Measurements from ENCODE around the gene GOLPH3L.
"Not testable (repeated sequence)": the region's sequence is repeated elsewhere in the genome, so short reads cannot be mapped to it uniquely, and the experiment has no call there.

The GOLPH3L gene

GRCh38 chr1:150612014-150612345, 85.0 kb downstream of the GOLPH3L start:
- TF ChIP-seq CTCF (IDR thresholded peaks at IDR 0.05; ENCODE audit: low read depth, low read length): no peak
- H3K4me3 ChIP-seq (replicated peaks in 1 of 2; ENCODE audit: low read depth in 2 of 2, low read length in 2 of 2): no peak overlapping the region
- no peak for DNase-seq (ENCODE audit: low read depth in 2 of 2)

- H3K4me3 ChIP-seq (replicated peaks in 1 of 2; ENCODE audit: low read depth in 2 of 2, low read length in 2 of 2): no peak overlapping the region
- no peak for TF ChIP-seq CTCF (IDR thresholded peaks at IDR 0.05; ENCODE audit: low read depth, low read length)
- DNase-seq (ENCODE audit: low read depth in 2 of 2): no peak
Observed at GRCh38 chr1:150610576-150610975, 86.4 kb downstream of the GOLPH3L start.

GRCh38 chr1:150609732-150610131, 87.2 kb downstream of the GOLPH3L start:
- no peak overlapping the region for H3K4me3 ChIP-seq (replicated peaks in 1 of 2; ENCODE audit: low read depth in 2 of 2, low read length in 2 of 2)
- no peak for TF ChIP-seq CTCF (IDR thresholded peaks at IDR 0.05; ENCODE audit: low read depth, low read length)
- peak; percentile 42 to 68 for DNase-seq (ENCODE audit: low read depth in 2 of 2)

- DNase-seq (ENCODE audit: low read depth in 2 of 2): no peak
- no peak for TF ChIP-seq CTCF (IDR thresholded peaks at IDR 0.05; ENCODE audit: low read depth, low read length)
Observed at GRCh38 chr1:150606463-150607142, 90.4 kb downstream of the GOLPH3L start.

GRCh38 chr1:150605451-150605731, 91.6 kb downstream of the GOLPH3L start:
- not testable (repeated sequence) for DNase-seq (ENCODE audit: low read depth in 2 of 2); H3K4me3 ChIP-seq (replicated peaks in 1 of 2; ENCODE audit: low read depth in 2 of 2, low read length in 2 of 2)

More at GRCh38 chr1:150606463-150607142, 90.4 kb downstream of the GOLPH3L start:
- H3K4me3 ChIP-seq (replicated peaks in 1 of 2; ENCODE audit: low read depth in 2 of 2, low read length in 2 of 2): no peak overlapping the region

GRCh38 chr1:150604226-150604588, 92.7 kb downstream of the GOLPH3L start:
- no peak for TF ChIP-seq CTCF (IDR thresholded peaks at IDR 0.05; ENCODE audit: low read depth, low read length)
- no peak for DNase-seq (ENCODE audit: low read depth in 2 of 2)
- no peak overlapping the region for H3K4me3 ChIP-seq (replicated peaks in 1 of 2; ENCODE audit: low read depth in 2 of 2, low read length in 2 of 2)

- DNase-seq (ENCODE audit: low read depth in 2 of 2): no peak
- no peak for TF ChIP-seq CTCF (IDR thresholded peaks at IDR 0.05; ENCODE audit: low read depth, low read length)
- no peak overlapping the region for H3K4me3 ChIP-seq (replicated peaks in 1 of 2; ENCODE audit: low read depth in 2 of 2, low read length in 2 of 2)
Observed at GRCh38 chr1:150603711-150604110, 93.2 kb downstream of the GOLPH3L start.

- DNase-seq (ENCODE audit: low read depth in 2 of 2); H3K4me3 ChIP-seq (replicated peaks in 1 of 2; ENCODE audit: low read depth in 2 of 2, low read length in 2 of 2): not testable (repeated sequence)
Observed at GRCh38 chr1:150602372-150602771, 94.6 kb downstream of the GOLPH3L start.

Data from cardiac fibroblast (primary cell).